HepG2 (cell line): ENCODE data around the gene OGT. TPM values are rescaled to one million over a fixed set of nuclear protein-coding genes. Genes with fewer than 3 reads are reported as not detected.

Source experiments
- ADNP ChIP-seq: sonication (generic); formaldehyde crosslinking; IDR thresholded peaks from 2 replicates; pipeline ENCODE4 v1.4.0; 2020; ENCODE audit warnings: missing genetic modification reagents
- FOXP1 ChIP-seq, 2 experiments: fragments of 450-650 bp in 1 of 2; IDR thresholded peaks; 2 replicates each; pipeline ENCODE4 v1.6.1; 2017 to 2018; ENCODE audit warnings: antibody characterized with exemption in 1 of 2
- IRX3 ChIP-seq: sonication (generic); formaldehyde crosslinking; IDR thresholded peaks from 2 replicates; pipeline ENCODE4 v1.8.1; 2023; ENCODE audit warnings: mild to moderate bottlenecking, low read depth, missing genetic modification reagents, borderline replicate concordance
- STAG1 ChIP-seq: sonication (generic); formaldehyde crosslinking; IDR thresholded peaks from 2 replicates; pipeline ENCODE4 v1.4.0; 2020; ENCODE audit warnings: missing genetic modification reagents
- YY1 ChIP-seq: IDR thresholded peaks from 2 replicates; pipeline ENCODE4 v1.6.1; 2011; ENCODE audit warnings: low read length, low read depth, moderate library complexity, mild to moderate bottlenecking; ENCODE audit not compliant: insufficient read depth, insufficient replicate concordance
- ZNF24 ChIP-seq: fragments of 450-650 bp; IDR thresholded peaks from 2 replicates; pipeline ENCODE4 v1.6.1; 2017; ENCODE audit warnings: antibody characterized with exemption, mild to moderate bottlenecking
- ZNF33B ChIP-seq: sonication (generic); formaldehyde crosslinking; IDR thresholded peaks from 2 replicates; pipeline ENCODE4 v1.5.1; 2020; ENCODE audit warnings: mild to moderate bottlenecking, missing genetic modification reagents
- ZNF367 ChIP-seq: sonication (generic); formaldehyde crosslinking; IDR thresholded peaks from 2 replicates; pipeline ENCODE4 v1.4.0; 2020; ENCODE audit warnings: missing genetic modification reagents, borderline replicate concordance
- ZNF468 ChIP-seq: sonication (generic); formaldehyde crosslinking; IDR thresholded peaks from 2 replicates; pipeline ENCODE4 v1.8.0; 2022; ENCODE audit warnings: mild to moderate bottlenecking, moderate library complexity, missing genetic modification reagents
- ZNF713 ChIP-seq: sonication (generic); formaldehyde crosslinking; IDR thresholded peaks from 2 replicates; pipeline ENCODE4 v1.4.0; 2020; ENCODE audit warnings: mild to moderate bottlenecking, missing genetic modification reagents
- polyA plus RNA-seq, 8 experiments: library from polyadenylated mRNA; depleted of rRNA in 3 of 8; stranded (reverse) in 7 of 8; unstranded in 1 of 8; fragments of >200 nt; fragmentation: Illumina TruSeq in 4 of 8; extraction: Trizol in 4 of 8; gene quantifications; 2 replicates each; pipeline versions ENCODE4 v1.2.1 to v1.2.3, GENCODE V29; 2011 to 2016; ENCODE audit warnings: low read depth in 4 of 8, missing spikeins in 1 of 8, mixed read lengths in 1 of 8; ENCODE audit not compliant: insufficient read depth in 1 of 8
- total RNA-seq, 5 experiments: library from RNA; depleted of rRNA; stranded (reverse); fragments of >200 nt; fragmentation: Illumina TruSeq; extraction: Trizol; gene quantifications; 2 replicates each; pipeline ENCODE4 v1.2.3, GENCODE V29; 2016; ENCODE audit warnings: low read depth in 1 of 5
- TF ChIP-seq, protein P1 (sequence below), 2 experiments: sonication (generic) in 1 of 2; formaldehyde crosslinking in 1 of 2; IDR thresholded peaks; 2 replicates each; pipeline versions ENCODE4 v1.4.0 to v1.6.1; 2016 to 2020; ENCODE audit warnings: borderline replicate concordance in 1 of 2, low read depth in 1 of 2, mild to moderate bottlenecking in 1 of 2, missing genetic modification reagents in 1 of 2
- TF ChIP-seq, protein P2 (sequence below): sonication (generic); formaldehyde crosslinking; IDR thresholded peaks from 2 replicates; pipeline ENCODE4 v1.5.1; 2020; ENCODE audit warnings: missing genetic modification reagents, mild to moderate bottlenecking, borderline replicate concordance
- TF ChIP-seq, protein P3 (sequence below): sonication (generic); formaldehyde crosslinking; IDR thresholded peaks from 2 replicates; pipeline ENCODE4 v1.8.0; 2022; ENCODE audit warnings: mild to moderate bottlenecking, missing genetic modification reagents
- TF ChIP-seq, protein P4 (sequence below): sonication (generic); formaldehyde crosslinking; IDR thresholded peaks from 2 replicates; pipeline ENCODE4 v1.4.0; 2020; ENCODE audit warnings: missing genetic modification reagents

OGT gene
- total and polyA plus RNA-seq, 2 of the 13 experiments (the other 11 are each of a cell fraction or from before 2014, with no cell fraction given): 71.7 to 463 TPM

DNA sequence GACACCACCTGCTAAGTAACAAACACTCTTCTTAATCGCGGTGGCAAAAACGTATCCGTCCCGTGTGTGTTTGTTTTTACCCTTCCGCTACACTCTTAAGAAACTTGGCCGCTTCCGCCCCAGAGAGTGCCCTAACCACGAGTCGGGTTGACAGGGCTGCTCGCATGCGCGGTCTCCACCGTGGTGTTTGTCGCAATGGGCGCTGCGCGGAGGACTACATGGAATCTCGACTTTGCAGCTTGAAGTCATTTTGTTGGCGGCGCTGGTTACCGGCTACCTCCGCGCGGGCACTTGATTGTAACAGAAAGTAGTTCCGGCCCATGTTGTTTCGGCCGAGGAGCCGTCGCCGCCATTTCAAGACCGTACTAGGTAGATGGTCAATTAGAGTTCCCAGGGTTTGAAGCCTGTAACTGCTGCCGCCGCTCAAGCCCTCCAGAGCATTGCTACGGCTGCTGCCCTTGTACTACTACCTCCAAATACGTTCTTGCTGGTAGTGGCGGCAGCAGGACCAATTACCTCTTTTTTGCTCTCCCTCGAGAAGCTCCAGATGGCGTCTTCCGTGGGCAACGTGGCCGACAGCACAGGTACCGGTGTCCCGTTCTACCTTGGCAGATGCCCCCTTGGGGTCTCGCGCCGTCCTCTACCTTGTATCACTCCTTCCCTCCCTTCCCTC is at the start of gene OGT (continued):
- TF ChIP-seq, protein P1, sequence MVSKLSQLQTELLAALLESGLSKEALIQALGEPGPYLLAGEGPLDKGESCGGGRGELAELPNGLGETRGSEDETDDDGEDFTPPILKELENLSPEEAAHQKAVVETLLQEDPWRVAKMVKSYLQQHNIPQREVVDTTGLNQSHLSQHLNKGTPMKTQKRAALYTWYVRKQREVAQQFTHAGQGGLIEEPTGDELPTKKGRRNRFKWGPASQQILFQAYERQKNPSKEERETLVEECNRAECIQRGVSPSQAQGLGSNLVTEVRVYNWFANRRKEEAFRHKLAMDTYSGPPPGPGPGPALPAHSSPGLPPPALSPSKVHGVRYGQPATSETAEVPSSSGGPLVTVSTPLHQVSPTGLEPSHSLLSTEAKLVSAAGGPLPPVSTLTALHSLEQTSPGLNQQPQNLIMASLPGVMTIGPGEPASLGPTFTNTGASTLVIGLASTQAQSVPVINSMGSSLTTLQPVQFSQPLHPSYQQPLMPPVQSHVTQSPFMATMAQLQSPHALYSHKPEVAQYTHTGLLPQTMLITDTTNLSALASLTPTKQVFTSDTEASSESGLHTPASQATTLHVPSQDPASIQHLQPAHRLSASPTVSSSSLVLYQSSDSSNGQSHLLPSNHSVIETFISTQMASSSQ (IDR thresholded peaks at IDR 0.05; ENCODE audit: low read depth): peak; percentile 30; the same call in 1 of the 2 replicates
- TF ChIP-seq, protein P1 (CRISPR knock-in tag; IDR thresholded peaks at IDR 0.05; ENCODE audit: borderline replicate concordance): peak; percentile 70; the same call in 1 of the 2 replicates
- TF ChIP-seq, protein P2, sequence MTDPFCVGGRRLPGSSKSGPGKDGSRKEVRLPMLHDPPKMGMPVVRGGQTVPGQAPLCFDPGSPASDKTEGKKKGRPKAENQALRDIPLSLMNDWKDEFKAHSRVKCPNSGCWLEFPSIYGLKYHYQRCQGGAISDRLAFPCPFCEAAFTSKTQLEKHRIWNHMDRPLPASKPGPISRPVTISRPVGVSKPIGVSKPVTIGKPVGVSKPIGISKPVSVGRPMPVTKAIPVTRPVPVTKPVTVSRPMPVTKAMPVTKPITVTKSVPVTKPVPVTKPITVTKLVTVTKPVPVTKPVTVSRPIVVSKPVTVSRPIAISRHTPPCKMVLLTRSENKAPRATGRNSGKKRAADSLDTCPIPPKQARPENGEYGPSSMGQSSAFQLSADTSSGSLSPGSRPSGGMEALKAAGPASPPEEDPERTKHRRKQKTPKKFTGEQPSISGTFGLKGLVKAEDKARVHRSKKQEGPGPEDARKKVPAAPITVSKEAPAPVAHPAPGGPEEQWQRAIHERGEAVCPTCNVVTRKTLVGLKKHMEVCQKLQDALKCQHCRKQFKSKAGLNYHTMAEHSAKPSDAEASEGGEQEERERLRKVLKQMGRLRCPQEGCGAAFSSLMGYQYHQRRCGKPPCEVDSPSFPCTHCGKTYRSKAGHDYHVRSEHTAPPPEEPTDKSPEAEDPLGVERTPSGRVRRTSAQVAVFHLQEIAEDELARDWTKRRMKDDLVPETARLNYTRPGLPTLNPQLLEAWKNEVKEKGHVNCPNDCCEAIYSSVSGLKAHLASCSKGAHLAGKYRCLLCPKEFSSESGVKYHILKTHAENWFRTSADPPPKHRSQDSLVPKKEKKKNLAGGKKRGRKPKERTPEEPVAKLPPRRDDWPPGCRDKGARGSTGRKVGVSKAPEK (CRISPR knock-in tag): no peak
- TF ChIP-seq, protein P3, sequence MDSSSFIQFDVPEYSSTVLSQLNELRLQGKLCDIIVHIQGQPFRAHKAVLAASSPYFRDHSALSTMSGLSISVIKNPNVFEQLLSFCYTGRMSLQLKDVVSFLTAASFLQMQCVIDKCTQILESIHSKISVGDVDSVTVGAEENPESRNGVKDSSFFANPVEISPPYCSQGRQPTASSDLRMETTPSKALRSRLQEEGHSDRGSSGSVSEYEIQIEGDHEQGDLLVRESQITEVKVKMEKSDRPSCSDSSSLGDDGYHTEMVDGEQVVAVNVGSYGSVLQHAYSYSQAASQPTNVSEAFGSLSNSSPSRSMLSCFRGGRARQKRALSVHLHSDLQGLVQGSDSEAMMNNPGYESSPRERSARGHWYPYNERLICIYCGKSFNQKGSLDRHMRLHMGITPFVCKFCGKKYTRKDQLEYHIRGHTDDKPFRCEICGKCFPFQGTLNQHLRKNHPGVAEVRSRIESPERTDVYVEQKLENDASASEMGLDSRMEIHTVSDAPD (CRISPR knock-in tag): no peak
- no peak for TF ChIP-seq ZNF33B
- no peak for TF ChIP-seq ZNF24
- TF ChIP-seq STAG1 (CRISPR knock-in tag): peak; percentile 8; the same call in 1 of the 2 replicates
- TF ChIP-seq IRX3 (CRISPR knock-in tag): peak; percentile 43; the same call in 1 of the 2 replicates
- peak; percentile 91 for TF ChIP-seq YY1
- no peak for TF ChIP-seq ZNF367 (CRISPR knock-in tag)
- TF ChIP-seq, protein P4, sequence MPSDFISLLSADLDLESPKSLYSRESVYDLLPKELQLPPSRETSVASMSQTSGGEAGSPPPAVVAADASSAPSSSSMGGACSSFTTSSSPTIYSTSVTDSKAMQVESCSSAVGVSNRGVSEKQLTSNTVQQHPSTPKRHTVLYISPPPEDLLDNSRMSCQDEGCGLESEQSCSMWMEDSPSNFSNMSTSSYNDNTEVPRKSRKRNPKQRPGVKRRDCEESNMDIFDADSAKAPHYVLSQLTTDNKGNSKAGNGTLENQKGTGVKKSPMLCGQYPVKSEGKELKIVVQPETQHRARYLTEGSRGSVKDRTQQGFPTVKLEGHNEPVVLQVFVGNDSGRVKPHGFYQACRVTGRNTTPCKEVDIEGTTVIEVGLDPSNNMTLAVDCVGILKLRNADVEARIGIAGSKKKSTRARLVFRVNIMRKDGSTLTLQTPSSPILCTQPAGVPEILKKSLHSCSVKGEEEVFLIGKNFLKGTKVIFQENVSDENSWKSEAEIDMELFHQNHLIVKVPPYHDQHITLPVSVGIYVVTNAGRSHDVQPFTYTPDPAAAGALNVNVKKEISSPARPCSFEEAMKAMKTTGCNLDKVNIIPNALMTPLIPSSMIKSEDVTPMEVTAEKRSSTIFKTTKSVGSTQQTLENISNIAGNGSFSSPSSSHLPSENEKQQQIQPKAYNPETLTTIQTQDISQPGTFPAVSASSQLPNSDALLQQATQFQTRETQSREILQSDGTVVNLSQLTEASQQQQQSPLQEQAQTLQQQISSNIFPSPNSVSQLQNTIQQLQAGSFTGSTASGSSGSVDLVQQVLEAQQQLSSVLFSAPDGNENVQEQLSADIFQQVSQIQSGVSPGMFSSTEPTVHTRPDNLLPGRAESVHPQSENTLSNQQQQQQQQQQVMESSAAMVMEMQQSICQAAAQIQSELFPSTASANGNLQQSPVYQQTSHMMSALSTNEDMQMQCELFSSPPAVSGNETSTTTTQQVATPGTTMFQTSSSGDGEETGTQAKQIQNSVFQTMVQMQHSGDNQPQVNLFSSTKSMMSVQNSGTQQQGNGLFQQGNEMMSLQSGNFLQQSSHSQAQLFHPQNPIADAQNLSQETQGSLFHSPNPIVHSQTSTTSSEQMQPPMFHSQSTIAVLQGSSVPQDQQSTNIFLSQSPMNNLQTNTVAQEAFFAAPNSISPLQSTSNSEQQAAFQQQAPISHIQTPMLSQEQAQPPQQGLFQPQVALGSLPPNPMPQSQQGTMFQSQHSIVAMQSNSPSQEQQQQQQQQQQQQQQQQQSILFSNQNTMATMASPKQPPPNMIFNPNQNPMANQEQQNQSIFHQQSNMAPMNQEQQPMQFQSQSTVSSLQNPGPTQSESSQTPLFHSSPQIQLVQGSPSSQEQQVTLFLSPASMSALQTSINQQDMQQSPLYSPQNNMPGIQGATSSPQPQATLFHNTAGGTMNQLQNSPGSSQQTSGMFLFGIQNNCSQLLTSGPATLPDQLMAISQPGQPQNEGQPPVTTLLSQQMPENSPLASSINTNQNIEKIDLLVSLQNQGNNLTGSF (CRISPR knock-in tag): no peak
- TF ChIP-seq ADNP (CRISPR knock-in tag): no peak
- no peak for TF ChIP-seq ZNF468 (CRISPR knock-in tag)
- peak; percentile 20; the same call in 1 of the 2 replicates for TF ChIP-seq FOXP1 (IDR thresholded peaks at IDR 0.05)
- peak; percentile 61 for TF ChIP-seq FOXP1 (CRISPR knock-in tag; IDR thresholded peaks at IDR 0.05)
- no peak for TF ChIP-seq ZNF713 (CRISPR knock-in tag)
